ENCODE measurements around the gene DHRS3.
"Not testable (repeated sequence)": the region's sequence is repeated elsewhere in the genome, so short reads cannot be mapped to it uniquely, and the experiment has no call there.

DHRS3 gene

DNA sequence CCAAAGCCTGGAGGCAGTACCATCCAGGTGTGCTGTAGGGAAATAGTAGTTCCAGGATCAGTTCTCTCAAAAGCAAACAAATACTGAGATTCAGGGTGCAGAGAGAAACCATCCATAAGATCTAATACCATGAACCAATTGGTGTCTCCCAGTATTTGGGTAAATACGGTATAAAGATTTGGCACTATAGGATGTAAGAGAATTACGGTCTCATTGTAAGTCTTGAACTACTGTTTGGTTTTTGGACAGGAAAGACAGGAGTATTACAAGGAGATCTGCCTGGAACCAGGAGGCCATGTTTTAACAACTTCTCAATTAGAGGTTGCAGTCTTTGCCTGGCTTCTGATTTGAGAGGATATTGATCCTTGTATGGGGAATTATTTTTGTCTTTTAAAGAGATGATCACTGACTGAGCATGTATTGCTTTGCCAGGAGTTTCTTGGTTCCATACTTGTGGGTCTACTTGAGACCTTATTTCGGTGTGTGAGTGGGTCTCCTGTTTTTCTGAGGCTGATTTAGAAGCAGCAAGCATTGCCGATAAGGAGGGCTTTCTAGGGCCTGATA lies 36.1 kb upstream of the DHRS3 start:
- Histone ChIP-seq H3K9ac (ENCODE audit: low read depth, low read length) (no peak overlapping the region), H3K4me3 (ENCODE audit: low read length) (no peak overlapping the region), H3K4me2 (ENCODE audit: low read length) (no peak overlapping the region), H3K9me3 (replicated peaks; ENCODE audit: low read length) (no peaks in the 10 kb centered on the region), H3K27me3 (ENCODE audit: control insufficient read depth, insufficient read depth, low read length) (peaks cover 30% of the 10 kb centered on the region), H3K4me1 (ENCODE audit: control insufficient read depth, insufficient read depth, low read length) (peaks cover 6% of the 10 kb centered on the region), H3K36me3 (ENCODE audit: insufficient read depth, low read length) (no peaks in the 10 kb centered on the region)

DNA sequence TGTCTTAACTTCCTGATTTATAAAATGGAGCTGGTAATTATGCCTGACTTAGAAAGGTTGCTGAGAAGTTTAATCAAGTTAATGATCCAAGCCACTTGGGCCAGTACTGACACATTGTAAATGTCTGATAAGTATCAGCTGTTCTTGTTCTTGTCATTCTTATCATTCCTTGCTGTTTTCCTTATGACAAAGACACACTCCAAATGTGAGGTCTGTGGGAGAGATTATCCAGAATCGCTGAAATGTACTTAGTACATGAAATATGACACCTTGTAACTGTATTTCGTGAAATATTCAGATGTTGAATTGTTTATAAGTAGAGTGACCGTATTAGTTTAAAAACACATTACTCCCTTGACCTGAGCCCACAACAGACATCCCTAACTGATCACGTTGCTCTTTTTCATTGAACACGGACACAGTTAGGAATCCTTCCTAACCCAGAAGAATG lies 32.0 kb upstream of the DHRS3 start:
- H3K4me1 ChIP-seq (ENCODE audit: control insufficient read depth, insufficient read depth, low read length), result peaks cover 6% of the 10 kb centered on the region
- peaks cover 28% of the 10 kb centered on the region for H3K27me3 ChIP-seq (ENCODE audit: control insufficient read depth, insufficient read depth, low read length)
- no peaks in the 10 kb centered on the region for H3K36me3 ChIP-seq (ENCODE audit: insufficient read depth, low read length)

DNA sequence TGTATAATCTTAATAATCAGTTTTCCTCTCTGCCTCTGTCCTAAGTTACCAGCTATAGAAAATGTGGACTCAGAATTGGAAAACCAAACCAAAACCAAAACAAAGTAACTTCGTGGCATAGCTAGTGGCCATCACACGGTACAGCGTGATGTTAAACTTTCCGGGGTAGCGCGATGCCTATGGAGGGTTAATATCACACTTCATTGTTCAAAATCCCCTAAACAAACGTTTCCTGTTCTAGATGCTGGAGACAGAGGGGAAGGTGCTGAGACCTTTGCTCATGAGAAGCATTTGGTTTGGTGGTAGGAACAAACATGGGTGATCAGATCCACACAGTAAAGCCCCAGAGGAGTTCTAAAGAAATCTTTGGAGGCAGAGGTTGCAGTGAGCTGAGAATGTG lies 30.7 kb upstream of the DHRS3 start:
- Histone ChIP-seq H3K36me3 (ENCODE audit: insufficient read depth, low read length) (no peaks in the 10 kb centered on the region), H3K27me3 (ENCODE audit: control insufficient read depth, insufficient read depth, low read length) (peaks cover 40% of the 10 kb centered on the region), H3K9me3 (replicated peaks; ENCODE audit: low read length) (no peaks in the 10 kb centered on the region), H3K4me1 (ENCODE audit: control insufficient read depth, insufficient read depth, low read length) (peaks cover 6% of the 10 kb centered on the region), H3K9ac (ENCODE audit: low read depth, low read length) (no peak overlapping the region), H3K4me3 (ENCODE audit: low read length) (no peak overlapping the region), H3K4me2 (ENCODE audit: low read length) (no peak overlapping the region)

More for the DNA sequence above, 32.0 kb upstream of the DHRS3 start:
- H3K4me3 ChIP-seq (ENCODE audit: low read length), result no peak overlapping the region
- no peaks in the 10 kb centered on the region for H3K9me3 ChIP-seq (replicated peaks; ENCODE audit: low read length)
- H3K4me2 ChIP-seq (ENCODE audit: low read length), result no peak overlapping the region
- H3K9ac ChIP-seq (ENCODE audit: low read depth, low read length), result no peak overlapping the region

DNA sequence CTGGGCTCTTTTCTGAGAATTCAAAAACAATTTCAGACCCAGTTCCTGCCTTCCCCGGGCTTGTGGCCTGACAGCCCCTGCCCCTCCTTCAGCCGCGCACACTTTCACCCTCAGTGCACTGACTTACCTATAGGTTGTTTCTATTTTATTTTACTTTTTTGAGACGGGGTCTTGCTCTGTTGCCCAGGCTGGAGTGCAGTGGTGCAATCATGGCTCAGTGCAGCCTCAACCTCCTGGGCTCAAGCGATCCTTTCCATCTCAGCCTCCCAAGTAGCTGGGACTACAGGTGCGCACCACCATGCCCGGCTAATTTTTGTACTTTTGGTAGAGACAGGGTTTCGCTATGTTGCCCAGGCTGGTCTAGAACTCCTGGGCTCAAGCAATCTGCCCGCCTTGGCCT lies 27.4 kb upstream of the DHRS3 start:
- not testable (repeated sequence) for H3K4me3 ChIP-seq (ENCODE audit: low read length); H3K4me2 ChIP-seq (ENCODE audit: low read length); H3K9ac ChIP-seq (ENCODE audit: low read depth, low read length); H3K4me1 ChIP-seq (ENCODE audit: control insufficient read depth, insufficient read depth, low read length); H3K9me3 ChIP-seq (replicated peaks; ENCODE audit: low read length); H3K36me3 ChIP-seq (ENCODE audit: insufficient read depth, low read length)
- peaks cover 37% of the 10 kb centered on the region for H3K27me3 ChIP-seq (ENCODE audit: control insufficient read depth, insufficient read depth, low read length)

DNA sequence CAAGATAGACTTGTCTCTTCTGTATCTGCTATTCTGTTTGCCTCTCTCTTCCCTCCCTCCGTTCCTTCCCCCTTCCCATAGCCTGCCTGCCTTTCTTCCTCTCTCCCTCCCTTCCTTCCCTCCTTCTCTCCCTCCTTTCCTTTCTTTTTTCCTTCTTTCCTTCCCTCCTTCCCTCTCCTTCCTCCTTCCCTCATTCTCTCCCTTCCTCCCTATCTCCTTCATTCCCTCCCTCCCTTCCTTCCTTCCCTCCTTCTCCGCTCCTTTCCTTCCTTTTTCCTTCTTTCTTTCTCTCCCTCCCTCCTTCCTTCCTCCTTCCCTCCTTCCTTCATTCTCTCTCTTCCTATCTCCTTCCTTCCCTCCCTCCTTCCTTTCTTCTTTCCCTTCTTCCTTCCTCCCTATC lies 26.8 kb upstream of the DHRS3 start:
- H3K4me1 ChIP-seq (ENCODE audit: control insufficient read depth, insufficient read depth, low read length), result peaks cover 1% of the 10 kb centered on the region
- no peak overlapping the region for H3K4me3 ChIP-seq (ENCODE audit: low read length)
- H3K9ac ChIP-seq (ENCODE audit: low read depth, low read length), result no peak overlapping the region
- peaks cover 11% of the 10 kb centered on the region for H3K9me3 ChIP-seq (replicated peaks; ENCODE audit: low read length)
- peaks cover 37% of the 10 kb centered on the region for H3K27me3 ChIP-seq (ENCODE audit: control insufficient read depth, insufficient read depth, low read length)
- H3K36me3 ChIP-seq (ENCODE audit: insufficient read depth, low read length), result no peaks in the 10 kb centered on the region
- H3K4me2 ChIP-seq (ENCODE audit: low read length), result no peak overlapping the region

DNA sequence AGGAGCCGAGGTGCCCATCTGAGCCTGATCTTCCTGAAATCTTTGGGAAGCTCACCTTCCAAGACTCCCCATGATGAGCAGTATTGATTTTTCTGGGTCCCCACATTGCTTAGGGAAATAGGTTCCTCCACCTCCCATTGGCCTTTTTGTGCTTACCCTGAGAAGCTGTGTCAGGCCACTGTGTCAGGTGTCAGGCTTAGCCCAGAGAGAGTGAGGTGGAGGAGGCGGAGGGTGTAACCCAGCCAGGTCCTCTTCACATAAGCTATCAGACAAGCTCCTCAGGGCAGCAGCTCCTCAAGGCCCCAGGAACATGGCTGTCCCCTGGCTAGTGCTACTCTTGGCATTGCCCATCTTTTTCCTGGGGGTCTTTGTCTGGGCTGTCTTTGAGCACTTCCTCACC lies 26.2 kb upstream of the DHRS3 start:
- H3K36me3 ChIP-seq (ENCODE audit: insufficient read depth, low read length), result no peaks in the 10 kb centered on the region
- no peak overlapping the region for H3K9ac ChIP-seq (ENCODE audit: low read depth, low read length)
- H3K4me3 ChIP-seq (ENCODE audit: low read length), result no peak overlapping the region
- H3K4me2 ChIP-seq (ENCODE audit: low read length), result no peak overlapping the region
- no peaks in the 10 kb centered on the region for H3K4me1 ChIP-seq (ENCODE audit: control insufficient read depth, insufficient read depth, low read length)
- peaks cover 16% of the 10 kb centered on the region for H3K9me3 ChIP-seq (replicated peaks; ENCODE audit: low read length)
- H3K27me3 ChIP-seq (ENCODE audit: control insufficient read depth, insufficient read depth, low read length), result peaks cover 32% of the 10 kb centered on the region

DNA sequence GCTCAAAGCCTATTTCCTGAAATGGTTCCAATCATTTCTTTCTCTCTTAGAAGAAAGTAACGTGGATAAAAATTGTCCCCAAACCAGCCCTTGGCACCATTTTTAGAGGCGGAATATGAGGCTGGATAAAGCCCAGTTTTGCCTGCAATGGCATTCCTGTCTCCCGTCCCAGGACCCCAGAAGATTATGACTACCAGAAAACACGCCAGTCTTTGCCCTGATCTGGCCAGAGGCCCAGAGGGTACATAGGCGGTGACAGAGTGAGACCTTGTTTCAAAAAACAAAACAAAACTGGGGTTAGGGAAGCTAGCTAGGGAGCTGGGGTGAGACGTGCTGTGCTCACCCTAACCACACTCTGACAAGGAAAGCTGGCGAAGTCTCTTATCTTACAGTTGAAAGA lies 25.8 kb upstream of the DHRS3 start, which contains the start of gene AADACL4:
TSS of gene AADACL4 (plus strand) at position 301 of the 400 bp plus-strand sequence. CDS start 462 bp downstream, outside the sequence.
- Histone ChIP-seq H3K27me3 (ENCODE audit: control insufficient read depth, insufficient read depth, low read length) (peaks cover 28% of the 10 kb centered on the region), H3K4me2 (ENCODE audit: low read length) (no peak within 1 kb of the TSS), H3K4me1 (ENCODE audit: control insufficient read depth, insufficient read depth, low read length) (no peaks in the 10 kb centered on the region), H3K9me3 (replicated peaks; ENCODE audit: low read length) (peaks cover 17% of the 10 kb centered on the region), H3K9ac (ENCODE audit: low read depth, low read length) (no peak within 1 kb of the TSS), H3K4me3 (ENCODE audit: low read length) (no peak within 1 kb of the TSS), H3K36me3 (ENCODE audit: insufficient read depth, low read length) (no peaks in the 10 kb centered on the region)

DNA sequence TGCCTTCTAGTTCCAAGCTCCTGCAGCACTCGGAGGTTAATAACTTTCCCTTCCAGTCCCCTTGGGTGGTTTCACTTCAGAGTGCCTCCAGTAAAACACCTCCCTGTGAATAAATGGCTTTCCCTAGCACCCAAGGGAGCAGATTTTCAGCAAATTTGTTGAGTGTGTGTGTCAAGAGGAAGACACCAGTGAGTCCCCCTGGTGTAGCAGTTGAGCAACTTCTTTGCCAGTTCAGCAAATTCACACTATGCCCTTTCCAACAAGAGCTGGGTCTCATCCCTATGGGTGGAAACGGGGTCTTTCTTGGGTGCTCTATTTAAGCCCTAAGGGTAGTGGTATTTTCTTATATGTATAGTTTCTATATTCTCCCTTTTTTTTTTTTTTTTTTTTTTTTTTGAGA lies 25.1 kb upstream of the DHRS3 start:
- peaks cover 17% of the 10 kb centered on the region for H3K9me3 ChIP-seq (replicated peaks; ENCODE audit: low read length)
- peaks cover 27% of the 10 kb centered on the region for H3K27me3 ChIP-seq (ENCODE audit: control insufficient read depth, insufficient read depth, low read length)
- no peaks in the 10 kb centered on the region for H3K4me1 ChIP-seq (ENCODE audit: control insufficient read depth, insufficient read depth, low read length)

DNA sequence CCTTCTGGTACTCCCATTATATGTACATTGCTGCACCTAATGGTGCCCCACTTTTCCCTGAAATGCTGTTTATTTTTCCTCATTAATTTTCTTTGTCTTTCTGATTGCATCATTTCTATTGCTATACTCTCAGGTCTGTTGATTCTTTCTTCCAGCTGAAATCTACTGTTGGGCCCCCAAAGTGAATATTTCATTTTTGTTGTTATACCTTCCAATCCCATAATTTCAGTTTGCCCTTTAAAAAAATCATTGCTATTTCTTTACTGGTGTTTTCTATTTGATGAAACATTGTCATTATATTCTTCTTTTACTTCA lies 22.9 kb upstream of the DHRS3 start:
- peaks cover 8% of the 10 kb centered on the region for H3K4me1 ChIP-seq (ENCODE audit: control insufficient read depth, insufficient read depth, low read length)
- no peak overlapping the region for H3K4me3 ChIP-seq (ENCODE audit: low read length)

More for the DNA sequence above, 25.1 kb upstream of the DHRS3 start:
- no peak overlapping the region for H3K4me2 ChIP-seq (ENCODE audit: low read length)
- H3K4me3 ChIP-seq (ENCODE audit: low read length), result no peak overlapping the region
- no peaks in the 10 kb centered on the region for H3K36me3 ChIP-seq (ENCODE audit: insufficient read depth, low read length)
- no peak overlapping the region for H3K9ac ChIP-seq (ENCODE audit: low read depth, low read length)

DNA sequence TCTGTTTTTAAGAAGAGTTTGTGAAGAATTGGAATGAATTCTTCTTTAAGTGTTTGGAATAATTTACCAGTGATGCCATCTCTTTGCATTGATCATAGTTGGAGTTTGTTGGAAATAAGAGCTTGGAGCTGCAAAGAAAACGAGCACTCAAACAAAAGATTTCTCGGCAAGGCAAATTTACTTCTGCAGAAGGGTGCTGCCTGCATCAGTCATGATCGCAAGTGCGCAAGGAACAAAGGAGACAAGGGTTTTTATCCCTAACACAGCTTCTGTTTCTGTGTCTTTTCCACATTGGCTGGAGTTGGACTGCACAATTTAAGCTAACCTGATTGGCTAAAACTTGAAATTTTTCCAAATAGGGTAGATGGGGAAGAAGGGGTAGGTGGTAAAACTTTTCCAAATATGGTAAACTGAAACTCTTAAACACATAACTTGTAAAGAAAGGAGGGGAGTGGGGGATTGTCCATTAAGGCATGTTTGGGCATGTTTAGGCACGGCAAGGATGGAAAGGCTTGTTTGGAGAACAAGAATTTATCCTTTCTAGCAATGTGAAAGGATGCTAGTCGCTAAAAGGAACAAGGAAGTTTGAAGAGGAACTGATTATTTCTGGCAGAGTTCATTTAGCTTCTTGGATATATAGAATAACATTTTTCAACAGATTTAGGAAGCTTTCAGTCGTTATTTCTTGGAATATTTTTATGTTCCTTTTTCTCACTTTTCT lies 22.4 kb upstream of the DHRS3 start:
- Histone ChIP-seq H3K4me1 (ENCODE audit: control insufficient read depth, insufficient read depth, low read length) (peaks cover 8% of the 10 kb centered on the region), H3K36me3 (ENCODE audit: insufficient read depth, low read length) (no peaks in the 10 kb centered on the region), H3K9ac (ENCODE audit: low read depth, low read length) (no peak overlapping the region), H3K4me3 (ENCODE audit: low read length) (no peak overlapping the region), H3K4me2 (ENCODE audit: low read length) (no peak overlapping the region), H3K27me3 (ENCODE audit: control insufficient read depth, insufficient read depth, low read length) (peaks cover 14% of the 10 kb centered on the region), H3K9me3 (replicated peaks; ENCODE audit: low read length) (peaks cover 17% of the 10 kb centered on the region)

More for the DNA sequence above, 22.9 kb upstream of the DHRS3 start:
- no peak overlapping the region for H3K4me2 ChIP-seq (ENCODE audit: low read length)
- peaks cover 15% of the 10 kb centered on the region for H3K27me3 ChIP-seq (ENCODE audit: control insufficient read depth, insufficient read depth, low read length)
- H3K36me3 ChIP-seq (ENCODE audit: insufficient read depth, low read length), result no peaks in the 10 kb centered on the region
- no peak overlapping the region for H3K9ac ChIP-seq (ENCODE audit: low read depth, low read length)
- peaks cover 17% of the 10 kb centered on the region for H3K9me3 ChIP-seq (replicated peaks; ENCODE audit: low read length)

DNA sequence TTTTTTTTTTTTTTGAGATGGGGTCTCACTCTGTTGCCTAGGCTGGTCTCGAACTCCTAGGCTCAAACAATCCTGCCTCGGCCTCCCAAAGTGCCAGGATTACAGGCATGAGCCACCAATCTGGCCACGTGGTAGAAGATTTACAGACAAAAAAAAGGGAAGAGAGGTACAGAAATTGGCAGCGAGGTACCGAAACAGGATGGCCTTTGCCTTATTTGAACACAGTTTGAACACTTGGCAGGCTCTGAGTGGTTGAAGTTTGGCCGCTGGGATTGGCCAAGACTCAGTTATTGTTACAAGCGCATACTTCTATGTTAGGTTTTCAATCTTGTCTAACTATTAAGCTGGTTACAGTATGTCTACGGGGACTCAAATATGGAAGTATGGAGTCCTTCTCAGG lies 19.7 kb upstream of the DHRS3 start:
- Histone ChIP-seq H3K4me2 (ENCODE audit: low read length) (no peak overlapping the region), H3K36me3 (ENCODE audit: insufficient read depth, low read length) (no peaks in the 10 kb centered on the region), H3K4me3 (ENCODE audit: low read length) (no peak overlapping the region), H3K9ac (ENCODE audit: low read depth, low read length) (no peak overlapping the region), H3K9me3 (replicated peaks; ENCODE audit: low read length) (peaks cover 17% of the 10 kb centered on the region), H3K27me3 (ENCODE audit: control insufficient read depth, insufficient read depth, low read length) (peaks cover 3% of the 10 kb centered on the region), H3K4me1 (ENCODE audit: control insufficient read depth, insufficient read depth, low read length) (peaks cover 8% of the 10 kb centered on the region)

All from skeletal muscle satellite cell (primary cell).